SH-SY5Y (cell line): ENCODE measurements around the gene ZBTB1.

Source experiments
- GATA2 ChIP-seq: IDR thresholded peaks from 2 replicates; pipeline ENCODE4 v1.6.1; 2011; ENCODE audit warnings: mild to moderate bottlenecking, low read depth, low read length
- GATA3 ChIP-seq: IDR thresholded peaks from 2 replicates; pipeline ENCODE4 v1.6.1; 2011; ENCODE audit warnings: low read depth, mild to moderate bottlenecking, low read length, moderate library complexity

GRCh38 chr14:64501411-64502171, 3.0 kb upstream of the ZBTB1 start:
- peak; percentile 68; the same call in 1 of the 2 replicates for TF ChIP-seq GATA3
- peak; percentile 91 for TF ChIP-seq GATA2
